Measurements from ENCODE around the gene CD83.
"Not testable (repeated sequence)": the region's sequence is repeated elsewhere in the genome, so short reads cannot be mapped to it uniquely, and the experiment has no call there.

The CD83 gene

GRCh38 chr6:14117158-14118090, at the start of gene CD83:
Gene CD83, plus strand, starts transcription at chr6:14117772. Its CDS starts 40 bp downstream, at chr6:14117812.
- DNase-seq (ENCODE audit: low read depth) = peak; percentile 23
- peak within 1 kb of the TSS; percentile 58 for H3K4me3 ChIP-seq (replicated peaks; ENCODE audit: low read depth, low read length)
- no peak for TF ChIP-seq CTCF (IDR thresholded peaks at IDR 0.05; ENCODE audit: low read length, missing control alignments)

DNA sequence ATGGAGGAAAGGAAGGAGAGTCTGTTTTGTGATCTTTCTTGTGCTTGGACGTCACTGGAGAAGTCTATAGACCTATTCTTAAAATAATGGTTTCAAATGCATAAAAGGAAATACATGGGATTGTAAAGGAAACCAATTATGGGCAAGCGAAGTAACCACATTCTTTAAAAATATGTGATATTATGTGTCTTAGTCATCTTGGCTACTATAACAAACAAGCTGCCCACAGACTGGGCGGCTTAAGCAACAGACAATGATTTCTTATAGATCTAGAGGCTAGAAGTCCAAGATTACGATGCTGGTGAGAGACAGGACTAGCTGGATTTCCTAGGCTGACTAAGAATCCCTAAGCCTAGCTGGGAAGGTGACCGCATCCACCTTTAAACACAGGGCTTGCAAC, 49.4 kb upstream of the CD83 start:
- no peak overlapping the region for H3K4me3 ChIP-seq (replicated peaks; ENCODE audit: low read depth, low read length)
- no peak for TF ChIP-seq CTCF (IDR thresholded peaks at IDR 0.05; ENCODE audit: low read length, missing control alignments)
- peak; percentile 81 for DNase-seq (ENCODE audit: low read depth)

- no peak overlapping the region for H3K4me3 ChIP-seq (replicated peaks; ENCODE audit: low read depth, low read length)
- no peak for DNase-seq (ENCODE audit: low read depth)
- no peak for TF ChIP-seq CTCF (IDR thresholded peaks at IDR 0.05; ENCODE audit: low read length, missing control alignments)
Measured at GRCh38 chr6:14068623-14069022, 48.9 kb upstream of the CD83 start.

- H3K4me3 ChIP-seq (replicated peaks; ENCODE audit: low read depth, low read length) = no peak overlapping the region
- no peak for TF ChIP-seq CTCF (IDR thresholded peaks at IDR 0.05; ENCODE audit: low read length, missing control alignments)
- peak; percentile 10 for DNase-seq (ENCODE audit: low read depth)
Measured at GRCh38 chr6:14070457-14070856, 47.1 kb upstream of the CD83 start.

DNA sequence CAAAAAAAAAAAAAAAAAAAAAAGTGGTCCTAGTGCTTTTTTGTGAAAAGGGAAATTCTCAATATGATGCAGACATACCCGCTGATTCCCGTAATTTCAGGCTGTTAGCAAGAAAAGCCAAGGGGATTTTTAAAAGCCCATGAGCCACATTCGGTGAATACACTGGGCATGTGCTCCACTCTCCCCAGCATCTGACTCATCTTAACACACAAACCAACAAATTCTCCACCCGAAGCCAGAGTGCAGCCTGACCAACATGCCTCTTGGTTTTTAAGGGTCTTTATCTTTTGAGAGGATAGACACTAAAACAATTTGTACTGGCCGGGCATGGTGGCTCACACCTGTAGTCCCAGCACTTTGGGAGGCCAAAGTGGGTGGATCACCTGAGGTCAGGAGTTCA, 45.5 kb upstream of the CD83 start:
- H3K4me3 ChIP-seq (replicated peaks; ENCODE audit: low read depth, low read length) = no peak overlapping the region
- no peak for DNase-seq (ENCODE audit: low read depth)
- TF ChIP-seq CTCF (IDR thresholded peaks at IDR 0.05; ENCODE audit: low read length, missing control alignments) = no peak

- not testable (repeated sequence) for H3K4me3 ChIP-seq (replicated peaks; ENCODE audit: low read depth, low read length); DNase-seq (ENCODE audit: low read depth)
Measured at GRCh38 chr6:14073561-14074354, 43.8 kb upstream of the CD83 start.

DNA sequence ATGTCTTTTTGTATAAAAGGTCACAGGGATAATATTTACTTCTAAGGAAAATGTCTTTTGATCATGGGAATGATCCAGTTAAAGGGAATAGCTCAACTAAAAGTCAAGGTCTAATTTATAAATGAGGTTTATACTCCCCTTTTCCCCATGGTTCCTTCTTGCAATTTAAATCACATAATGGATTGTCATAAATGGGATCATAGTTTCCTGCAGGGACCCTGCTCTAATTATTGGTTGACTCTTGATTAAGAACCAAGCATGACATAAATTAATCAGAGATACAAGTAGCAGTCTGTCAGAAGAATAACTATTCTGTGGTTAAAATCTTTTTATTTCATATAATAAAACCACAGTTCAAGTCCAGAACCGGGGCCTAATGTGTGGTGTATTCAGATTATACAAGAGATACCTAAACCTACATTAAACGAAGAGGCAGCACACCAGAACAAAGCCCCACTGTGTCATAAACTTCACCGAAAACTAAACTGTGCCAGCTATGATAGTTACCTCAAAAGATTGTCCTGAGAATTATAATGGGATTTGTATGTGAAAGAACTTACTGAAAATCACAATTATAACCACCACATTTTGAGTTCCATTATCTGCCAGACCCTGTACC, 43.0 kb upstream of the CD83 start:
- no peak for TF ChIP-seq CTCF (IDR thresholded peaks at IDR 0.05; ENCODE audit: low read length, missing control alignments)
- peak overlapping the region; percentile 45 for H3K4me3 ChIP-seq (replicated peaks; ENCODE audit: low read depth, low read length)
- no peak for DNase-seq (ENCODE audit: low read depth)

Measured in fibroblast of pulmonary artery (primary cell).